H1 (cell line): ENCODE results near the gene TOGARAM1. TPM values are rescaled to one million over a fixed set of nuclear protein-coding genes. Genes with fewer than 3 reads are reported as not detected.

Experiments used
- CTCF ChIA-PET: fragments of 300-600 bp; sonication (Branson Sonifier 250); formaldehyde crosslinking; loops from one replicate; lab custom pipeline; 2021; ENCODE audit not compliant: partially characterized antibody; lab: Charles Lee
- POLR2A ChIA-PET: fragments of 300-600 bp; sonication (Branson Sonifier 250); formaldehyde crosslinking; loops from one replicate; lab custom pipeline; 2021; ENCODE audit warnings: inconsistent platforms; ENCODE audit not compliant: partially characterized antibody; lab: Charles Lee
- DNase-seq, 2 experiments: peaks; one replicate each; pipeline versions ENCODE4 v3.0.0 to v3.0.0-alpha.2; 2010 to 2022; ENCODE audit warnings: low spot score in 2 of 2, low read depth in 1 of 2, mixed read lengths in 1 of 2
- FAIRE-seq: peaks from 2 replicates; lab custom pipeline; 2011; peaks lifted over from hg19 to GRCh38; lab: Jason Lieb, UNC
- H2AFZ ChIP-seq: 2 replicates; pipeline ENCODE4 v1.8.1; 2012; ENCODE audit warnings: low read length, inconsistent platforms
- H2AK5ac ChIP-seq: 2 replicates; pipeline ENCODE4 v1.6.1; 2013; ENCODE audit warnings: low read depth, low read length
- H2BK120ac ChIP-seq: replicated peaks from 2 replicates; pipeline ENCODE3; 2013; ENCODE audit warnings: low read depth, low read length, inconsistent platforms
- H2BK12ac ChIP-seq: 2 replicates; pipeline ENCODE4 v1.6.1; 2013; ENCODE audit warnings: low read depth, low read length
- H2BK15ac ChIP-seq: 2 replicates; pipeline ENCODE4 v1.6.1; 2013; ENCODE audit warnings: low read length
- H2BK20ac ChIP-seq: 2 replicates; pipeline ENCODE4 v1.6.1; 2013; ENCODE audit warnings: low read length
- H2BK5ac ChIP-seq: 2 replicates; pipeline ENCODE4 v1.6.1; 2013; ENCODE audit warnings: low read depth, low read length
- H3K14ac ChIP-seq: 2 replicates; pipeline ENCODE4 v1.6.1; 2013; ENCODE audit warnings: inconsistent platforms; ENCODE audit not compliant: insufficient read length
- H3K18ac ChIP-seq: 2 replicates; pipeline ENCODE4 v1.6.1; 2013; ENCODE audit warnings: low read length; ENCODE audit errors: extremely low read depth
- H3K23ac ChIP-seq: 2 replicates; pipeline ENCODE4 v1.6.1; 2013; ENCODE audit warnings: inconsistent platforms; ENCODE audit not compliant: insufficient read length
- H3K23me2 ChIP-seq: 2 replicates; pipeline ENCODE4 v1.6.1; 2013; ENCODE audit warnings: low read depth, low read length
- H3K27ac ChIP-seq: 2 replicates; pipeline ENCODE4 v1.6.1; 2011; ENCODE audit warnings: low read depth, low read length, inconsistent platforms
- H3K27me3 ChIP-seq, 4 experiments: replicated peaks in 1 of 4; 1 replicate in 1 of 4; 2 replicates in 3 of 4; pipeline versions ENCODE4 v1.6.1 to v1.8.1; 2011 to 2013; ENCODE audit warnings: low read length in 3 of 4, mild to moderate bottlenecking in 3 of 4, inconsistent platforms in 2 of 4, mixed read lengths in 2 of 4, moderate library complexity in 1 of 4; ENCODE audit not compliant: control insufficient read depth in 3 of 4, insufficient read depth in 3 of 4; ENCODE audit errors: extremely low read depth in 1 of 4
- H3K36me3 ChIP-seq, 4 experiments: 2 replicates each; pipeline versions ENCODE4 v1.6.1 to v1.8.1; 2011 to 2013; ENCODE audit warnings: mild to moderate bottlenecking in 4 of 4, low read length in 3 of 4, moderate library complexity in 2 of 4, control low read depth in 1 of 4, inconsistent platforms in 1 of 4; ENCODE audit not compliant: insufficient read depth in 4 of 4, control insufficient read depth in 2 of 4
- H3K4ac ChIP-seq: replicated peaks from 2 replicates; pipeline ENCODE3; 2013; ENCODE audit warnings: low read length, low read depth, mixed read lengths, inconsistent platforms; ENCODE audit not compliant: insufficient read length
- H3K4me1 ChIP-seq, 4 experiments: replicated peaks in 1 of 4; 1 replicate in 1 of 4; 2 replicates in 3 of 4; pipeline versions ENCODE4 v1.6.1 to v1.8.1; 2011 to 2013; ENCODE audit warnings: low read length in 3 of 4, inconsistent platforms in 2 of 4, mixed read lengths in 1 of 4; ENCODE audit not compliant: insufficient read depth in 4 of 4, control insufficient read depth in 3 of 4
- H3K4me2 ChIP-seq, 2 experiments: 2 replicates each; pipeline versions ENCODE4 v1.6.1 to v1.8.1; 2011 to 2013; ENCODE audit warnings: low read depth in 2 of 2, low read length in 2 of 2, control low read depth in 1 of 2, inconsistent platforms in 1 of 2, mild to moderate bottlenecking in 1 of 2; ENCODE audit not compliant: insufficient read depth in 1 of 2
- H3K4me3 ChIP-seq, 4 experiments: fragments of 200-600, 300-600 bp in 1 of 4; sonication (generic), shearing (Covaris generic), sonication (Bioruptor Twin) in 1 of 4; 2 replicates each; pipeline versions ENCODE4 v1.5.1 to v1.8.1; 2011 to 2016; ENCODE audit warnings: low read length in 4 of 4, low read depth in 3 of 4, control low read depth in 2 of 4, inconsistent platforms in 2 of 4, mild to moderate bottlenecking in 2 of 4, mixed read lengths in 1 of 4, moderate library complexity in 1 of 4; ENCODE audit not compliant: insufficient read depth in 2 of 4; ENCODE audit errors: extremely low read depth in 1 of 4
- H3K56ac ChIP-seq: replicated peaks from 2 replicates; pipeline ENCODE3; 2013; ENCODE audit warnings: low read depth, mild to moderate bottlenecking, mixed read lengths, low read length, inconsistent platforms; ENCODE audit not compliant: insufficient read length
- H3K79me1 ChIP-seq: 2 replicates; pipeline ENCODE4 v1.6.1; 2013; ENCODE audit warnings: low read depth, low read length, control low read depth
- H3K79me2 ChIP-seq, 2 experiments: 2 replicates each; pipeline versions ENCODE4 v1.6.1 to v1.8.1; 2012 to 2013; ENCODE audit warnings: low read length in 2 of 2, mild to moderate bottlenecking in 2 of 2, inconsistent platforms in 1 of 2; ENCODE audit not compliant: insufficient read depth in 2 of 2, control insufficient read depth in 1 of 2
- H3K9ac ChIP-seq, 4 experiments: replicated peaks in 1 of 4; 1 replicate in 1 of 4; 2 replicates in 3 of 4; pipeline versions ENCODE4 v1.6.1 to v1.8.1; 2011 to 2013; ENCODE audit warnings: low read depth in 3 of 4, low read length in 3 of 4, control low read depth in 2 of 4, mild to moderate bottlenecking in 2 of 4, moderate library complexity in 2 of 4, inconsistent platforms in 1 of 4; ENCODE audit errors: extremely low read depth in 1 of 4
- H3K9me3 ChIP-seq, 2 experiments: 2 replicates each; pipeline versions ENCODE4 v1.6.1 to v1.8.1; 2012 to 2013; ENCODE audit warnings: mild to moderate bottlenecking in 2 of 2, moderate library complexity in 2 of 2, control low read depth in 1 of 2, inconsistent platforms in 1 of 2, low read depth in 1 of 2, low read length in 1 of 2, mixed read lengths in 1 of 2; ENCODE audit not compliant: insufficient read depth in 2 of 2
- H4K20me1 ChIP-seq, 2 experiments: replicated peaks in 1 of 2; 2 replicates each; pipeline versions ENCODE3 to v1.8.1; 2011 to 2013; ENCODE audit warnings: inconsistent platforms in 2 of 2, low read length in 2 of 2, mild to moderate bottlenecking in 1 of 2; ENCODE audit not compliant: insufficient read depth in 2 of 2, control insufficient read depth in 1 of 2
- H4K5ac ChIP-seq: 2 replicates; pipeline ENCODE4 v1.6.1; 2013; ENCODE audit warnings: low read length, low read depth, mixed read lengths, inconsistent platforms; ENCODE audit not compliant: insufficient read length
- H4K8ac ChIP-seq: 2 replicates; pipeline ENCODE4 v1.8.0; 2013; ENCODE audit warnings: mild to moderate bottlenecking, moderate library complexity, low read length, inconsistent platforms; ENCODE audit not compliant: insufficient read depth; ENCODE audit errors: extremely low read depth
- H4K91ac ChIP-seq: replicated peaks from 2 replicates; pipeline ENCODE3; 2013; ENCODE audit warnings: low read length, mixed read lengths, inconsistent platforms; ENCODE audit not compliant: insufficient read length
- BRCA1 ChIP-seq: IDR thresholded peaks from 2 replicates; pipeline ENCODE4 v1.6.1; 2012; ENCODE audit warnings: low read depth, low read length, improper control_type of control experiment
- POLR2A ChIP-seq, 2 experiments: IDR thresholded peaks; 1 replicate in 1 of 2; 2 replicates in 1 of 2; pipeline ENCODE4 v1.6.1; 2011; ENCODE audit warnings: low read depth in 2 of 2, low read length in 2 of 2, mild to moderate bottlenecking in 2 of 2; ENCODE audit errors: control extremely low read depth in 1 of 2
- SIRT6 ChIP-seq: IDR thresholded peaks from one replicate; pipeline ENCODE4 v1.7.1; 2012; ENCODE audit warnings: low read length, inconsistent platforms
- SUZ12 ChIP-seq: fragments of 200-600 bp; sonication (generic); IDR thresholded peaks from 2 replicates; pipeline ENCODE4 v1.6.1; 2012; ENCODE audit warnings: mild to moderate bottlenecking, inconsistent platforms, low read length, moderate library complexity, mixed read lengths
- WGBS, 2 experiments: shearing (Covaris generic) in 1 of 2; methylation state at CpG; one replicate each; pipeline versions ENCODE4 v1.1.6 to v1.1.7; 2013 to 2015; ENCODE audit warnings: low lambda C conversion rate in 2 of 2, mixed read lengths in 2 of 2, inconsistent platforms in 1 of 2, low coverage in 1 of 2, missing lambda C conversion rate in 1 of 2; ENCODE audit not compliant: insufficient replicate concordance in 2 of 2, insufficient coverage in 1 of 2, insufficient read length in 1 of 2; ENCODE audit errors: extremely low coverage in 1 of 2, missing lambda C conversion rate in 1 of 2; 5-methylcytosine and 5-hydroxymethylcytosine counted together
- polyA plus RNA-seq, 7 experiments: library from polyadenylated mRNA; depleted of rRNA in 3 of 7; stranded (reverse) in 5 of 7; unstranded in 2 of 7; fragments of >200 nt in 5 of 7; fragments of 200-250 nt in 2 of 7; gene quantifications; 1 replicate in 5 of 7; 2 replicates in 1 of 7; 4 replicates in 1 of 7; pipeline versions ENCODE4 v1.2.1 to v1.2.3, GENCODE V29; 2011 to 2013; ENCODE audit warnings: missing spikeins in 2 of 7, mixed read lengths in 2 of 7
- total RNA-seq: library from RNA; stranded (reverse); fragmentation: NEBNext Ultra II Directional; extraction: Animal tissue kit (Norgen Biotek cat#: 25700); gene quantifications from 2 replicates; pipeline ENCODE4 v1.2.1, GENCODE V29; 2021
- TF ChIP-seq, protein P1 (sequence below), 3 experiments: IDR thresholded peaks; 1 replicate in 2 of 3; 2 replicates in 1 of 3; pipeline versions ENCODE4 v1.5.1 to v1.6.1; 2011; ENCODE audit warnings: low read length in 3 of 3, mild to moderate bottlenecking in 3 of 3, inconsistent platforms in 2 of 3, low read depth in 1 of 3, moderate library complexity in 1 of 3; ENCODE audit not compliant: insufficient read depth in 1 of 3; ENCODE audit errors: control extremely low read depth in 1 of 3

TOGARAM1 gene
- total and polyA plus RNA-seq, 2 of the 8 experiments (the other 6 are each of a cell fraction or from before 2014, with no cell fraction given), result 2.5 to 6.8 TPM

DNA sequence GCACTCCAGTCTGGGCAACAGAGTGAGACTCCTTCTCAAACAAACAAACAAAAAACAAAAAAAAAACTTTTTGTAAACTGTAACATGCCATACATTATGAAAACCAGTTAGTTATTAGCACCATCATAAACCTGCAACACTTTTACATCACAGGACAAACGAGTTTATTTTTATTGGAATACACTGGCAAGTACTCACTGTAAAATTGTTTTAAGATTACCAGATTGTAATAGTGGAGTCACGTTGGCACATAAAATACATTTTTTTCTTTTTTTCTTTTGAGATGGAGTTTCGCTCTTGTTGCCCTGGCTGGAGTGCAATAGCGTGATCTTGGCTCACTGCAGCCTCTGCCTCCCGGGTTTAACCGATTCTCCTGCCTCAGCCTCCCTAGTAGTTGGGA is 156.6 kb downstream of the TOGARAM1 start:
- H2BK5ac ChIP-seq, result no peak overlapping the region
- no peak overlapping the region for H2AK5ac ChIP-seq
- H3K79me2 ChIP-seq, result no peaks in the 10 kb centered on the region
- no peak overlapping the region for H3K23ac ChIP-seq
- H2BK120ac ChIP-seq, result no peak overlapping the region
- H4K8ac ChIP-seq, result no peak overlapping the region
- no peaks in the 10 kb centered on the region for H3K4me1 ChIP-seq
- H3K4ac ChIP-seq, result no peak overlapping the region
- no peaks in the 10 kb centered on the region for H3K79me1 ChIP-seq
- DNase-seq, result no peak
- no peak overlapping the region for H2BK15ac ChIP-seq
- no peak overlapping the region for H3K18ac ChIP-seq
- no peak overlapping the region for H2AFZ ChIP-seq
- no peaks in the 10 kb centered on the region for H3K27me3 ChIP-seq
- peaks cover under 1 to 4% of the 10 kb centered on the region in 2 experiments for H4K20me1 ChIP-seq
- H3K4me3 ChIP-seq, result no peak overlapping the region
- no peak overlapping the region for H2BK12ac ChIP-seq
- no peak overlapping the region for H2BK20ac ChIP-seq
- no peak overlapping the region for H3K27ac ChIP-seq
- H4K5ac ChIP-seq, result no peak overlapping the region
- H3K14ac ChIP-seq, result no peak overlapping the region
- no peak overlapping the region for H3K9ac ChIP-seq
- CTCF ChIA-PET, result interaction anchor here (1.8 to 1.9 kb wide), 2 partner anchors 10 to 135 kb away, joined by 5 to 6 read pairs; partner anchors contain the start of gene MIS18BP1
- no peaks in the 10 kb centered on the region for H3K23me2 ChIP-seq
- TF ChIP-seq SUZ12 (no peak), POLR2A (IDR thresholded peaks at IDR 0.05; ENCODE audit: control extremely low read depth in 1 of 2, low read depth in 2 of 2, low read length in 2 of 2) (no peak), BRCA1 (no peak), SIRT6 (no peak)
- TF ChIP-seq, protein P1, sequence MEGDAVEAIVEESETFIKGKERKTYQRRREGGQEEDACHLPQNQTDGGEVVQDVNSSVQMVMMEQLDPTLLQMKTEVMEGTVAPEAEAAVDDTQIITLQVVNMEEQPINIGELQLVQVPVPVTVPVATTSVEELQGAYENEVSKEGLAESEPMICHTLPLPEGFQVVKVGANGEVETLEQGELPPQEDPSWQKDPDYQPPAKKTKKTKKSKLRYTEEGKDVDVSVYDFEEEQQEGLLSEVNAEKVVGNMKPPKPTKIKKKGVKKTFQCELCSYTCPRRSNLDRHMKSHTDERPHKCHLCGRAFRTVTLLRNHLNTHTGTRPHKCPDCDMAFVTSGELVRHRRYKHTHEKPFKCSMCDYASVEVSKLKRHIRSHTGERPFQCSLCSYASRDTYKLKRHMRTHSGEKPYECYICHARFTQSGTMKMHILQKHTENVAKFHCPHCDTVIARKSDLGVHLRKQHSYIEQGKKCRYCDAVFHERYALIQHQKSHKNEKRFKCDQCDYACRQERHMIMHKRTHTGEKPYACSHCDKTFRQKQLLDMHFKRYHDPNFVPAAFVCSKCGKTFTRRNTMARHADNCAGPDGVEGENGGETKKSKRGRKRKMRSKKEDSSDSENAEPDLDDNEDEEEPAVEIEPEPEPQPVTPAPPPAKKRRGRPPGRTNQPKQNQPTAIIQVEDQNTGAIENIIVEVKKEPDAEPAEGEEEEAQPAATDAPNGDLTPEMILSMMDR (IDR thresholded peaks at IDR 0.05; ENCODE audit: control extremely low read depth in 1 of 3, insufficient read depth in 1 of 3, low read depth in 1 of 3, low read length in 3 of 3), result no peak
- TF ChIP-seq, all 59 proteins: peak for 0
- peaks cover 10 to 91% (median 58%) of the 10 kb centered on the region in 4 experiments for H3K36me3 ChIP-seq
- no peaks in the 10 kb centered on the region for H3K9me3 ChIP-seq
- WGBS, 2 experiments, result 86% methylated on average over 6 of the region's 6 CpGs; no CpG with 5 or more reads in 1 of the 2 experiments
- no peak overlapping the region for H3K56ac ChIP-seq
- H3K4me2 ChIP-seq, result no peak overlapping the region
- H4K91ac ChIP-seq, result no peak overlapping the region
- POLR2A ChIA-PET, result interaction anchor here (0.5 to 1.2 kb wide), 2 partner anchors 12 to 70 kb away, joined by 3 read pairs; no protein-coding TSS in a partner anchor
- no peak for FAIRE-seq
